ENCODE data around the gene ERGIC1. TPM values are rescaled to one million over a fixed set of nuclear protein-coding genes. Genes with fewer than 3 reads are reported as not detected.

ERGIC1 gene
- total RNA-seq, 2 donors from 2014 or later = 140 to 169 TPM

DNA sequence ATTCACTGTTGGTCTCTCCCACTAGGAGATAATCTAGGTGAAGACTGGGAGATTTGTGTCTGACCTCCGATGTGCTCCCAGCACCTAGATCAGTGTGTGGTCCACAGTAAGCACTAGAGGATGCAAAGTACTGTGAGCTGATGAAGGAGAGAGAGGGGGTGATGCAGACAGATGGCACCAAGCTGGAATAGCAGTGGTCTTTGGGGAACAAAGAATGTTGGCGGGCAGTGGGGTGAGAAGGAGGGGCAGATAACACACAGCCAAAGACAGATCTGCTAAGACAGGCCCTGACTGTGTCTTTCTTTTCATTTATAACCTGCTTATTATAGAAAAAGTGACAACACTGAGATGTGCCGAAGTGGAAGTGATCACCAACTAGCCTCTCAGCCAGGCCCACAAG lies 37.5 kb downstream of the ERGIC1 start:
- intact Hi-C loops (cut with DNase I) = loop anchor here in 1 of 2 donors (5.0 kb wide), 3 partner anchors 36 to 99 kb away; partner anchors contain the start of gene DUSP1
- no peak for DNase-seq (ENCODE audit: low spot score)

GRCh38 chr5:172871982-172872381 lies 37.9 kb downstream of the ERGIC1 start:
- no peak for DNase-seq (ENCODE audit: low spot score)
- intact Hi-C loops (cut with DNase I) = loop anchor here in 1 of 2 donors (5.0 kb wide), 3 partner anchors 35 to 100 kb away; partner anchors contain the start of gene DUSP1

- intact Hi-C loops (cut with DNase I) = loop anchor here in 1 of 2 donors (5.0 kb wide), 3 partner anchors 34 to 101 kb away; partner anchors contain the start of gene DUSP1
- DNase-seq (ENCODE audit: low spot score) = peak; percentile 94
Observed at GRCh38 chr5:172872997-172873491, 39.0 kb downstream of the ERGIC1 start.

GRCh38 chr5:172873513-172873912 lies 39.5 kb downstream of the ERGIC1 start:
- intact Hi-C loops (cut with DNase I) = loop anchor here in 1 of 2 donors (5.0 kb wide), 3 partner anchors 34 to 101 kb away; partner anchors contain the start of gene DUSP1
- DNase-seq (ENCODE audit: low spot score) = no peak

GRCh38 chr5:172874647-172875504 lies 40.8 kb downstream of the ERGIC1 start:
- no peak for DNase-seq (ENCODE audit: low spot score)
- intact Hi-C loops (cut with DNase I) = loop anchor here in 1 of 2 donors (5.0 kb wide), 3 partner anchors 32 to 103 kb away; partner anchors contain the start of gene DUSP1

DNA sequence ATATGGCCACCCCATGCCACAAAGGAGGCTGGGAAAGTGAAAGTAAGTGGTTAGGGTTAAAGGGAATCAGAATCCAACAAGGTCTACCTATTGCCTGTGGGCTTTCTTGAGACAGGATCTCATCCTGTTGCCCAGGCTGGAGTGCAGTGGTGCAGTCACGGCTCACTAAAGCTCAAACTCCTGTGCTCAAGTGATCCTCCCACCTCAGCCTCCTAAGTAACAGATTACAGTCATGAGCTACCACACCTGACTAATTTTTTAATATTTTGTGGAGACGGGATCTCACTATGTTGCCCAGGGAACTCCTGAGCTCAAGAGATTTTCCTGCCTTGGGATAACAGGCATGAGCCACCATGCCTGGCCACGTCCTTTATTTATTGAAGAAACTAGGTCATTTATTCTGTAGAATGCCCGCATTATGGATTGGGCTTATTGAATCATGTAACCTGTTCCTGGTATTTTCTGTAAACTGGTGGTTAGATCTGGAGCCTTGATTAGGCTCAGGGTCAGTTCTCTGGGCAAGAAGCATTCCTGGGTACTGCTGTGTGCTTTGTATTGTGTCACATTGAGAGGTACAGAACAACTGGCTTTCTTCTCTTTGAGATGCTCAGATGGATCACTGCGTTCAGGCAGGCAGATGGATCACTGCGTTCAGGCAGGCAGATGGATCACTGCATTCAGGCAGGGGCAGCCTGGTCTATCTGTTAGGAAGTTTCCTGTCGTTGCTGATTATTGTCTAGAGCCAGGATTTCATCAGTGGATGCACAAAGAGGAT lies 41.6 kb downstream of the ERGIC1 start:
- intact Hi-C loops (cut with DNase I) = no loop called here
- no peak for DNase-seq (ENCODE audit: low spot score)

- no peak for DNase-seq (ENCODE audit: low spot score)
- intact Hi-C loops (cut with DNase I) = no loop called here
Observed at GRCh38 chr5:172876578-172876977, 42.5 kb downstream of the ERGIC1 start.

DNA sequence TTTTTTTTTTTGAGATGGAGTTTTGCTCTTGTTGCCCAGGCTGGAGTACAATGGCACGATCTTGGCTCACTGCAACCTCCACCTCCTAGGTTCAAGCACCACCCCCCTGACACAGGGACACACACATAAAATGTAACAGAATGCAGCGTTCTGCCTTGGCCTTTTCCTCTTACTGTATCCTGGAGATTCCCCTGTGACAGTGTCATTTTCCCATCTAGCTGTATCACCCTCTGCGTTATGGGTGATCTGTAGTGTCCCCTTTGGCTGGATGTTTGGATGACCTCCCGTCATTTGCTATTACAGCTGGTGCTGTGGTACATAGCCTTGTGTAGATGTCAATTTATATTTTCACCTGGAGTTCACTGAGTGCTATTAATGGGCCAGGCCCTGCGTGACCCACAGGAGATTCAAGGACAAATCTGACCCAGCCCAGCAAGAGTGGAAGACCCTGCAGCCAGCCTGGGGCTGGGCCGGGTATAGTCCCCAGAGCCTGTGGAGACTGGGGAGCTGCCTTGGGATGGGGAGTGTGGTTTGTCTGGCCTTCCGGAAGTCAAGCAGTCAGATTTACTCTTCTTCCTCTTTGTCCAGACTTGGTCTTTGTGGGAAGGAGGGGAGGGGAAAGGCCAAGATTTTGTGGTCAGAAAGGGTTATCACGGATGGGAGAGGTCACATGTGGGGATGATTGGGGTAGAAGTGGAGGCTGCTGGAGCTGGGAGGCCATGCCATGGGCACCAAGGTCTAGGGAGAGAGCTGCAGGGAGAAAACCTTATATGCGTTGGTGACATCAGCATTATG lies 43.6 kb downstream of the ERGIC1 start:
- intact Hi-C loops (cut with DNase I) = no loop called here
- no peak for DNase-seq (ENCODE audit: low spot score)

DNA sequence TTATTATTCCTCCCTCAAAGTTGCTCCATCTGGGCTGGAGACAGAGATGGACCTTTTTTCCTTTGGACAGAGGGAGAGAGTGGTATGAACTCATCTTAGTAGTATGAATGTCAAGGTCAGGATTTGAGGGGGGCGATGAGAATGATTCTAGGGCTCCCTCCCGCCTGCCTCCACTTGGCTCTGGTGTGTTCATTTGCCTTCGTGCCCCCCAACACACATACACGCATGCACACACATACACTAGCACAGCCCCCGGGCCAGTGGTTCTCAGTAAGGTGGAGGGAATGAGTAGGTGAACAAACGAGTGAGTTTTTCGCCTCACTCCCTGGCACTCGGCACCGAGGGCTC lies 44.5 kb downstream of the ERGIC1 start:
- intact Hi-C loops (cut with DNase I) = no loop called here
- no peak for DNase-seq (ENCODE audit: low spot score)

DNA sequence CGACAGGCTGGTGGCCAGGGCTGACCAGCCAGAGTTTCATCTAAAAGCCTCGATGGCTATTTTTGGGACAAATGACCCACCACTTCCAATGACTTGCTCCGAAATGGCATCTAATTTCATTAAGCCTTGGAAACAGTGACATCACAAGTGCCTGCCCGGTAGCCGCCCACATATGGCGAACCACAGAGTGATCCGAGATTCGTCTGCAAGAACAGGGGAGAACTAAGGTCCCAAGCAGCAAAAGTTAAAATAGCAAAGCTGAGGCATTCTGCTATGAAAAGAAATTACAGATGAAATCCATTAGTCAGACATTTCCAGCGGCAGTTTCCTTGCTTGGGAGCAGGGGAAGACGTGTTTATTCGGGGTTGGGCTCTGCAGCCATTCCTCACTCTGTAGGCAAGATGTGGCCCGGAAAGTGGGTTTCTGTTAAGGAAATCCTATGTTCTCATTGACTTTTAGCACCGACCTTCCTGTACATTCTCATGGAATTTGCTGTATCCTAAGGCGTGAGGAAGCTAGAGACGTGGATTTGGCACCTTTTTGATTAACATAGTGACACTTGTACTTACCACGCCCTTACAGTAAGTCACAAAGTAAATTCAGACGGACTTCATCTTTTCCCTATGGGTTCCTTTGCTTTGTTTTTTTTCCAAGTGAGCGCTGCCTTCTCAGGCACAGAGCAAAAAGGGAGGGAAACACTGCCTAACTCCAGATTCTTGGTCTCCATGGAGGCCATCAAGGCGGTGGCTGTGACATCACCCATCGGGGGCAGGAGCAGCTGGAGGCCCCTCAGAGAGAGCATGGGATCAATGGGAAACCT lies 45.1 kb downstream of the ERGIC1 start:
- DNase-seq (ENCODE audit: low spot score) = peak; percentile 86
- intact Hi-C loops (cut with DNase I) = no loop called here

- no peak for DNase-seq (ENCODE audit: low spot score)
- intact Hi-C loops (cut with DNase I) = no loop called here
Observed at GRCh38 chr5:172881691-172882370, 47.8 kb downstream of the ERGIC1 start.

DNA sequence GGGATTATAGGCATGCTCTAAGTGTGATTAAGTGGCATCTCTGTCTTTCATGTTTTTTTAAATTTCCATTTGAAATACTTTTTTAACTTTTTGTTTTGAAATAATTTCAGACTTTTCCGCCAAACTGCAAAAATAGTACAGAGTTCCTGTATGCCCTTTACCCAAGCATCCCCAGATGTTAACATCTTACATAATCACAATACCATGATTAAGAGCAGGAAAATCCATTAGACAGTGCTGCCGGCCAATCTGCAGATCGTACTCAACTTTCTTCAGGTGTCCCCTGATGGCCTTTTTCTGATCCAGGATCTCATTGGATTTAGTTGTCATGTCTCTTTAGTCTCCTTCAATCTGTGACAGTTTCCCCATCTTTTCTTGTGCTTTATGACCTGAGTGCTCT lies 49.0 kb downstream of the ERGIC1 start:
- no peak for DNase-seq (ENCODE audit: low spot score)
- intact Hi-C loops (cut with DNase I) = no loop called here

DNA sequence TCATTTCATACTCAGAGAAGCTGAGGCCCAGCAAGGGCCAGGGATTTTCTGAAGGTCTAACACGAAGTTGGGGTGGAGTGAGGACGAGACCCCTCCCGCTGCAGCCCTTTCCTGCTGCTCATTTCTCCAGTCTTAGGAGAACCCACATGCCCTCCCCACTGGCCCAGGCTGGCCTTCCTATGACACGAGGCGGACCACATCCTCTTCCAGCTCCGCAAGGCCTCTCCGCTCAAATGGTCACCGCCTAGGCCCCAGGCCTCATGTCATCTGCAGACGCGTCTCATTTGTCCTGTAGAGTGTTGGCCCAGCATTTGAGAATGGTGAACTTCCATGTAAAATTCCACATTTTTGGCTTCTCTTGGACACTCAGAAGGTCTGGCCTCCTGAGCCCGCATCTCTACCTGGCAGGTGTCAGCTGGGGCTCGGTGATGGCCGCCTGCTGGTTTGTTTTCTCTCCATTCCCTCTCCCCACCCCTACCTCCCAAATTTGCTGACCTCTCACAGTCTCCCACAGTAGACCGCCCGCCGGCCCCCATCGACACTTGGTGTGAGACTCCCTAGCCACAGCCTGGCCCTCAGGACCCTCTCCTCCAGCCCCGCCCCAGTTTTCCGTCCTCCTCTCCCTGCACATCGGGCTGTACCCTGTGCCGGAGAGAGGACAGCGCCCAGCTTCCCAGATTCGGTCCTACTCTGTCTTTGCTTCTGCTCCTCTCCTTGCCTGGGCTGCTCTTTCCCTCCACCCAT lies 51.7 kb downstream of the ERGIC1 start:
- peak; percentile 86 for DNase-seq (ENCODE audit: low spot score)
- intact Hi-C loops (cut with DNase I) = no loop called here

- intact Hi-C loops (cut with DNase I) = no loop called here
- DNase-seq (ENCODE audit: low spot score) = no peak
Observed at GRCh38 chr5:172886476-172886875, 52.4 kb downstream of the ERGIC1 start.

DNA sequence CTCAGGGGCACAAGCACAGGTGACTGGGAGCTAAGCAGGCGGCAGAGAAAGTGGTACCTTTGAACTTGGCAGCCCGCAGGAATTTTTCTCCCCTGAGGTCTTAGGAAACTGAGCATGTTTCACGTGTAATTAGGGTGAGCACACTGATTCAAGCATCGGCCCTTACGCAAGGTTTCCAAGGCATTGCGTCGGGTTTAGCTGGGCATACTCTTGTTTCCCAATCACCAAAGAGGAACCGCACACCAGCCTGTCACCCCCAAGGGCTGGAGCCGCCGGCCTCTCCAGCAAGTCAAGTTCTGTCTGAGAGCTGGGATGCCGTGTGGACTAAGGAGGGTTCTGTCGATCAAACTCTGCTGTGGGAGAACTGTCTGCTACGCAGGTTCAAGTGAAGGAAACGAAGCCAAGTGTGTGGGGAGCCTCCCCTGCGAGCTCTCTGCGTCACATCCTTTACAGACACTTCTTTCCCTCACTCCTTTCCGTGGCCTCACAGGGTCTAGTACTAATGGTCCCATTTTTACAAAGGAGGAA lies 53.0 kb downstream of the ERGIC1 start:
- intact Hi-C loops (cut with DNase I) = no loop called here
- peak; percentile 93 for DNase-seq (ENCODE audit: low spot score)

GRCh38 chr5:172887692-172888091 lies 53.6 kb downstream of the ERGIC1 start:
- intact Hi-C loops (cut with DNase I) = no loop called here
- peak; percentile 87 for DNase-seq (ENCODE audit: low spot score)

DNA sequence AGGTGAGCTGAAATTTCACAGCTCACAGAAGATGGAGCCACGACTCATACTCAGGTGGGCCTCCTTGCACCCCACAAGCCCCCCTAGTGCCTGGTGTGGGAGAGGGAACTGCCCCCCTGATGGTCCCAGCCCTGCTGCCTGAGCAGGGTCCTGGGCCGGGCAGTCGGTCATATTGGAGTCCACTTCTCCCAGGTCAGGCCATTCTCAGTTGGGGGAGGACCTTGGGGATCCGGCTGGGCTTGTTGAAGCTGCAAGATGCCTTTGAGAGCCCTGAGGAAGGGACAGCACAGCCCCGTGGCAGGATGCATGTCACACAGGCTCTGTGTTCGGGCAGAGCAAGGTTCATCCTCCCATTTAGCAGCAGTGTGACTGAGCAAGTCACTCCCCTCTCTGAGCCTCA lies 56.6 kb downstream of the ERGIC1 start:
- DNase-seq (ENCODE audit: low spot score) = no peak
- intact Hi-C loops (cut with DNase I) = no loop called here
